ENCODE measurements around the gene NKTR. TPM values are rescaled to one million over a fixed set of nuclear protein-coding genes. Genes with fewer than 3 reads are reported as not detected.

NKTR gene
- total RNA-seq, 4 donors from 2014 or later = 52.2 to 274 (median 91.1) TPM

DNA sequence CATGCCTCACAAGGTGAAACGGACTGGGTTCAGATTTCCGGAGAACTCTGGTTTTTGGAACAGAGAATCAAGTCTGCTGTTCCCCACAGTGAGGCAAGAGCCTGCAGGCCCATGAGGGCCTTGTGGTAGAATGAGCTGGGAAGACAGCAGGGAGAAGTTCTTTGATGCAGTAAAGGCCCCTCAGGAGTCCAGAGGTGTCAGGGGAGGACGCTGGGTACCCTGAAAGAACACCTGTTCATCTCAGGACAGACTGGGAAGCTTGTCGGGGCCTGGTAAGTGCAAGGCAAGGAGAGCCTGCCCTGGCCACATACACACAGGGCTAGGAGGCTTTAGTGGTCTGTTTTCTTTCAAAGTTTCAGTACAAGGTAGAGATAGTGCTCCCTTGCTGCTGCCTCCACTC, 49.3 kb downstream of the NKTR start:
- TF ChIP-seq, protein P1, sequence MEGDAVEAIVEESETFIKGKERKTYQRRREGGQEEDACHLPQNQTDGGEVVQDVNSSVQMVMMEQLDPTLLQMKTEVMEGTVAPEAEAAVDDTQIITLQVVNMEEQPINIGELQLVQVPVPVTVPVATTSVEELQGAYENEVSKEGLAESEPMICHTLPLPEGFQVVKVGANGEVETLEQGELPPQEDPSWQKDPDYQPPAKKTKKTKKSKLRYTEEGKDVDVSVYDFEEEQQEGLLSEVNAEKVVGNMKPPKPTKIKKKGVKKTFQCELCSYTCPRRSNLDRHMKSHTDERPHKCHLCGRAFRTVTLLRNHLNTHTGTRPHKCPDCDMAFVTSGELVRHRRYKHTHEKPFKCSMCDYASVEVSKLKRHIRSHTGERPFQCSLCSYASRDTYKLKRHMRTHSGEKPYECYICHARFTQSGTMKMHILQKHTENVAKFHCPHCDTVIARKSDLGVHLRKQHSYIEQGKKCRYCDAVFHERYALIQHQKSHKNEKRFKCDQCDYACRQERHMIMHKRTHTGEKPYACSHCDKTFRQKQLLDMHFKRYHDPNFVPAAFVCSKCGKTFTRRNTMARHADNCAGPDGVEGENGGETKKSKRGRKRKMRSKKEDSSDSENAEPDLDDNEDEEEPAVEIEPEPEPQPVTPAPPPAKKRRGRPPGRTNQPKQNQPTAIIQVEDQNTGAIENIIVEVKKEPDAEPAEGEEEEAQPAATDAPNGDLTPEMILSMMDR (IDR thresholded peaks at IDR 0.05) = no peak
- no peak for ATAC-seq (ENCODE audit: low FRiP score)
- no peak for DNase-seq (ENCODE audit: low spot score)

DNA sequence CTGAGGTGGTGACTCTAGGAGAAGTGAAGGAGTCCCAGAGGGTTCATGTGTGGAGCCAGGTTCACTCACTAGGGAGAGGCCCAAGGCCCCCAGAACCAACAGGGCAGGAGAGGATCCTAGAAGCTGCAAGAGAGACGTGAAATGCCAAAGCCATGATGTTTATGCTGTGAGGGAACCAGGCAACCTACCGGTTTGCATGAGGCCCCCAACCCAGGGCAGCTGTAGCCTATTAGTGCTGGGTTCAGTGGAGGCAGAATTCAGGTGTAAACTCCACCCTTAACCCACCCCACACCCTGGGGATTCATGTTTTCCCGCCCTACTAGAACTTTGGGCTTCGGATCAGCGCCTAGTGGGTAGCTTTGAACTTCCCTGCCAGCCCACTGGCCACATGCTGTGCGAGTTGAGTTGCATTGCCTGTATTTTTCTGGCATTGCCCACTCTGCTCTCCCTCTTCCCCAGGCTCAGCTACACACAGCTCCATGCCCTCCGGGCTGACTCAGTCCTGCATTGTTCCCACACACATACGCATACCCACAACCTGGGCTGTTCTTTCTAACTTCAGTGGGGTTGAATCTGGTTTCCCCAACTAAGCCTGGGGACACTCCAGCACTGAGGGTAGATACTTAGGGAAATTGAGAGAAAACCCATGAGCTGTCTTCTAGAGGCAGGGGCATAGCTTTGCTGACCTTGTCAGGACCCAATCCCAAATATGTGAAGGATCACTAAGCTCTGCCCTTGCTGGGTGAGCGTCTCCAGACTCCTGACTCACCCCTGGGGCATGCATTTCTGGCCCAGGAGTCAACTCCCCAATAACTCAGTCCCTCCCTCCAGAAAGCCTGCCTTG, 51.0 kb downstream of the NKTR start:
- TF ChIP-seq, protein P1 (IDR thresholded peaks at IDR 0.05) = no peak
- peak; percentile 39 for ATAC-seq (ENCODE audit: low FRiP score)
- no peak for DNase-seq (ENCODE audit: low spot score)

DNA sequence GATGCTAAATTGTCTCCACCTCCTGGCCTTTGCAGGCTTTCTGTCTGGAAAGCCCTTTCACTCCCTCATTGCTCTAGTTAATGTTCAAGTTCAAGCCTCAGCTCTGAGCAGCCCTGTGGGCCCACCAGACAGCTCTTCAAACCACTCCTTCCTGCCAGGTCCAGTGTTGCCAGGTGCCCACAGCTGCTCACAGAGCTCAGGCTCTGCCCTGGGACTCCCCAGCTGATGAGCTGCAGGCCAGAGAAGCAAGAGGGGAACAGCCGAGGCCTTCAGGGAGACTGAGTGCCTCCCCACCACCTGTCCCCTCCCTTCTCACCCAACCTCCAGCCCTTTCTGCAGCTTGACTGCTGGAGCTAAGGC, 51.7 kb downstream of the NKTR start:
- no peak for DNase-seq (ENCODE audit: low spot score)

DNA sequence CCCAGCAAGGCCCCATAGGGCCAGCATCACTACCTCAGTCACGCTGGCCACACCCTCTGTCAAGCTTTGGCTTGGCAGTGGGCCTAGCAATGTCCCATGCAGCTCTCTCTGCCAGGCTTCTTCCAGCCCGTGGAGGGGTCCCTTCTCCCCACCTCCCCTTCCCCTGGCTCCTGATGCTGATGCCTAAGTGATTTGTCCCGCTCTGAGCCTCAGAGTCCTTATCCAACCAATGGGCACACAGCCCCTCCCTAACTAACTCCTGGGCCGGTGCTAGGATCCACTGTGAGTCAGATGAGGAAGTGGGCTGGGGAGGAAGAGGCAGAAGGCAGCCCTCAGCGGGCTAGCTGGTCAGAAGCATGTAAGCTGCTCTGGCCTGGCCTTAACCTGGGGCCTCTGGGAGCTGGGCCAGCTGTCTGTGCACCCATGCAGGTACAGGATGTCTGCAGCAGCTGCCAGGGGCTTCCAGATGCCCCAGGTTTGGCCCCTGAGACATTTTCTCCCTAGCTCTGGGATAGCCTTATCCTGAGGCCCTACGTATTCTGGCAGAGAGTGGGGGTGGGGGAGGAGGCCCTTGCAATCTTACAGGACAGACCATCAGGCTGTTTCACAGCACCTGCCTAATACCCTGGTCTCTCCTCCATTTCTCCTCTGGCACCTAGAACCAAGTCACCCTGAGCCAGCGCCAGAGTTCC, 52.3 kb downstream of the NKTR start:
- ATAC-seq (ENCODE audit: low FRiP score) = peak; percentile 44
- TF ChIP-seq, protein P1 (IDR thresholded peaks at IDR 0.05) = no peak
- peak; percentile 49 for DNase-seq (ENCODE audit: low spot score)

More for the DNA sequence above, 51.7 kb downstream of the NKTR start:
- TF ChIP-seq, protein P1 (IDR thresholded peaks at IDR 0.05) = no peak
- ATAC-seq (ENCODE audit: low FRiP score) = no peak

DNA sequence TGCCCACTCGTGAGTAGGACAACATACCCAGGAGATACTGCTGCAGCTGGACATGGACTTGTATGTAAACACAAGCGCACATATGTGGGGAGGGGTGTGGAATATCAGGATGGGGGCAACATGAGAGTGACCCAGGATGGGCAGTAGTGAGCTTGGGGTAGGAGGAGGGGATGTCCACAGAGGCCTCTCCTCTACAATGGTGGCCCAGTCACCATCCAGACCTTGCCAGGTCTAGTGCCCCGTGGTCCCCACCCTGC, 52.7 kb downstream of the NKTR start:
- ATAC-seq (ENCODE audit: low FRiP score) (no peak), DNase-seq (ENCODE audit: low spot score) (no peak)
- TF ChIP-seq, protein P1 (IDR thresholded peaks at IDR 0.05) = no peak

DNA sequence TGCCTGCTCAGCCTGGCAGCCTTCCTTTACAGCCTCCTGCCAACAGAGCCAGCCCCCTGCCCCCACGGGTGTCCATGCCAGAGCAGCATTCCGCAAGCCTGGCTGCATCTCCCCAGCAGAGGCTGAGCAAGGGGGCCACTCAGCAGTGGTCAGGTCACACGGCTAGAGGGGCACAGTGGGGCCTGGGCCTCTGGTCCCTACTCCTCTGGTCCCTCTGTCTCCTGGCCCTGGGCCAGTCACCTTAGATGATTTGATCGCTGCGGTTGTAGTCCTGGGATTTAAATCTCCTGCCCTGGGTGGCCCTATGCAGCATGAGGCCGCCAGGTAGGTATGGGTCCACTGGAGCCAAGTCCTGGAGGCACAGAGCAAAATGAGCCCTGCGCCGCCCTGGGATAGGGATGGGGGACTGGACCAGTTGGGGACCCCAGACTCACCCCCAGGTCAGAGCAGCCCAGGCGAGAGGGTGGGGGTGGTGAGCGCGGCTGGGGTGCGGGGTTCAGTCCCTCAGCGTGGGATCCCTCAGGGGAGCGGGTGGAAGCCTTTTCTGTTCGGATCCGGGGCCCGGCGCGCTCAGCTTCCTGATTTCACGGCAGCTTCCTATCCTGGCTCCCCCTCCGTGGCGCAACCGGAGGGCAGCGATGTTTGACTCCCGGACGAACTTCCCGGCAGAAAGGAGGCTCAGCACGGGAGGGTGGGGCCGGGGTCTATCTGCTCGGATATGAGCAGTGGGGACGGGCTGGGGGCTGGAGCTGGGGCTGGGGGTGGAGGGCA, 53.3 kb downstream of the NKTR start, which contains the start of gene ZBTB47:
ZBTB47 (plus strand) TSS at position 138 of the 771 bp plus-strand sequence. CDS start 4,659 bp downstream, outside the sequence.
- TF ChIP-seq, protein P1 (IDR thresholded peaks at IDR 0.05) = no peak
- ATAC-seq (ENCODE audit: low FRiP score) = peak; percentile 2
- no peak for DNase-seq (ENCODE audit: low spot score)
